ENCODE results near the gene RAB3GAP1. TPM values are rescaled to one million over a fixed set of nuclear protein-coding genes. Genes with fewer than 3 reads are reported as not detected.

The RAB3GAP1 gene
- total RNA-seq, 1 experiment from 2014 or later, result 38.6 TPM

- ChIA-PET CTCF (no interaction called here), POLR2A (no interaction called here)
- intact Hi-C loops (cut with micrococcal nuclease; ENCODE audit: unreplicated experiment), result no loop called here
- in situ Hi-C loops (cut with HindIII; ENCODE audit: low pct_unique_long_range_greater_than_20kb, low sequenced_read_pairs), result no loop called here
- Histone ChIP-seq H3K4me3 (ENCODE audit: low read depth in 2 of 2, low read length in 2 of 2) (no peak overlapping the region), H3K9me3 (ENCODE audit: control insufficient read depth, insufficient read depth, low read depth, low read length) (no peaks in the 10 kb centered on the region), H3K4me1 (ENCODE audit: control insufficient read depth, insufficient read depth, low read length) (no peaks in the 10 kb centered on the region), H3K36me3 (ENCODE audit: control insufficient read depth, insufficient read depth, low read length) (no peaks in the 10 kb centered on the region), H3K27ac (ENCODE audit: low read length) (no peak overlapping the region), H3K27me3 (ENCODE audit: control insufficient read depth, insufficient read depth, low read length) (no peaks in the 10 kb centered on the region)
- ATAC-seq, result no peak
- DNase-seq (ENCODE audit: low read depth, low spot score), result no peak
- TF ChIP-seq POLR2AphosphoS5 (IDR thresholded peaks at IDR 0.05; ENCODE audit: low read depth, low read length), result no peak
- TF ChIP-seq SIN3A (IDR thresholded peaks at IDR 0.05; ENCODE audit: borderline replicate concordance, insufficient read depth, low read depth, low read length), result no peak
- no peak for TF ChIP-seq REST (IDR thresholded peaks at IDR 0.05; ENCODE audit: insufficient read depth in 1 of 2, low read depth in 2 of 2, low read length in 1 of 2)
- TF ChIP-seq TCF7L2 (IDR thresholded peaks at IDR 0.05; ENCODE audit: low read depth, low read length), result no peak
- no peak for TF ChIP-seq CTCF (IDR thresholded peaks at IDR 0.05)
- BruUV-seq (replicated peaks), result no TSS peak
Observed at GRCh38 chr2:135212757-135213156, 160.7 kb downstream of the RAB3GAP1 start.

- POLR2A ChIA-PET, result no interaction called here
- no peak overlapping the region for H3K27ac ChIP-seq (ENCODE audit: low read length)
- ATAC-seq (no peak), DNase-seq (ENCODE audit: low read depth, low spot score) (no peak)
- TF ChIP-seq REST (IDR thresholded peaks at IDR 0.05; ENCODE audit: insufficient read depth in 1 of 2, low read depth in 2 of 2, low read length in 1 of 2), result no peak
- TF ChIP-seq TCF7L2 (IDR thresholded peaks at IDR 0.05; ENCODE audit: low read depth, low read length), result no peak
- no peak for TF ChIP-seq POLR2AphosphoS5 (IDR thresholded peaks at IDR 0.05; ENCODE audit: low read depth, low read length)
- TF ChIP-seq CTCF (IDR thresholded peaks at IDR 0.05), result no peak
- no peak for TF ChIP-seq SIN3A (IDR thresholded peaks at IDR 0.05; ENCODE audit: borderline replicate concordance, insufficient read depth, low read depth, low read length)
- CTCF ChIA-PET, result no interaction called here
- H3K4me3 ChIP-seq (ENCODE audit: low read depth in 2 of 2, low read length in 2 of 2), result no peak overlapping the region
- no peaks in the 10 kb centered on the region for H3K36me3 ChIP-seq (ENCODE audit: control insufficient read depth, insufficient read depth, low read length)
- H3K27me3 ChIP-seq (ENCODE audit: control insufficient read depth, insufficient read depth, low read length), result no peaks in the 10 kb centered on the region
- intact Hi-C loops (cut with micrococcal nuclease; ENCODE audit: unreplicated experiment) (no loop called here), in situ Hi-C loops (cut with HindIII; ENCODE audit: low pct_unique_long_range_greater_than_20kb, low sequenced_read_pairs) (no loop called here)
- no peaks in the 10 kb centered on the region for H3K9me3 ChIP-seq (ENCODE audit: control insufficient read depth, insufficient read depth, low read depth, low read length)
- H3K4me1 ChIP-seq (ENCODE audit: control insufficient read depth, insufficient read depth, low read length), result no peaks in the 10 kb centered on the region
- BruUV-seq (replicated peaks), result no TSS peak
Observed at GRCh38 chr2:135218426-135218825, 166.3 kb downstream of the RAB3GAP1 start.
